TTC549 (cell line): ENCODE data around the gene PHLDA1.
"Not testable (repeated sequence)": the region's sequence is repeated elsewhere in the genome, so short reads cannot be mapped to it uniquely, and the experiment has no call there.

ENCODE experiments used
- FAIRE-seq: peaks from 2 replicates; lab custom pipeline; 2012; peaks lifted over from hg19 to GRCh38; lab: Jason Lieb, UNC

PHLDA1 gene

GRCh38 chr12:76018111-76018510 is 13.5 kb downstream of the PHLDA1 start:
- no peak for FAIRE-seq

DNA sequence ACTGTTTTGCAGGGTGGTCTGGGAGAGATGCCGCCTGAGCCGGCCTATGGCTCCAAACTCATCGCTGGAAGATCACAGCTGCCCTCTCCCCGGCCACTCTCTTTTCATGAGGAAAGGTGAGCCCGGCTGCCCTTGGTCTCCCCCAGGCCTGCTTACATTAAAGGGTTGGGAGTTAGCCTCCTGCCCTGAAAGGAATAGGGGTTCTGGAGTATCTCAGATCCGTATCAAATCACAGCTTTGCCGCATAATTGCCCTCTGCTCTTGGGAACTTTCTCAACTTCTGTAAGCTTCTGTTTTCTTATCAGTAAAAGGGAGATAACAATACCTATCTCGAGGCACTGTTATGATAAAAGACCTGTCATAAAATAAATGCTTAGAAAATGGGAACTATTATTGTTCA is 17.6 kb downstream of the PHLDA1 start:
- FAIRE-seq, result no peak

DNA sequence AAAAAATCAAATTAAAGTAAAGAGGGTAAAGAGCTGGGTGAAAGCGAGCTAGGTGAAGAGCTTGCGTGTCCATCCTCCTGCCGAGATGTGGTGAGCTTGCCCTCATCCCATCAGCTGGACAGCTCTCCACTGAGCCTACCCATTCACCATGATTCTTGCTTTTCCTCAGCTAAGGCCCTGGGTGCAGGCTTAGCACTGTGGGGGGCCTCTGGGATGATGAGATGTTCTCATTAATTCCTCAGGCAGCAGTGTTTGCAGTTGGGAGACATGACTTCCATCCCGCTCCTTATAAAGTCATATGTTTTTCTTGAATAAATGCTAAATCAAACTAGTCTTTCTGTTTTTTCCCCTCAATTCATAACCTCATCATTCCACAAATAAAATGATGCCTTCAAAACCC is 18.0 kb downstream of the PHLDA1 start:
- FAIRE-seq, result no peak

DNA sequence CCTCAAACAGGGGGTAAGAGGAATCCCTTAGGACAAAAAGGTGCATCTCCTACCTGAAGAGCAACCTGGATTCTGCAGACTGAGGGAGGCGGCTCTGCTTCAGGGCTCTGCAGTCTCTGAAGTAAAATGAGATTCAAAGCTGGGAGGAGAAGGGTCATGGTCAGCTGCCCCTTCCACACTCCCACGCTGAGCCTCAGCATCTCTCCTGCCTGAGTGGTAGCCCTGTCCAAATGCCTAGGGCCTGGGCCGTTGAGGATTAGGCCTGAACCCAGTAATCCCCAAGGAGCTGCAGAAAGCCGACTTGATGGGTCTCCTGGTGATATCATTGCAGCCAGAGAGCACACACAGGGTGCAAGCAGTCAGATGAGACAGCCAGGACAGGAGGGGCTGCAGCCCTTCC is 18.9 kb downstream of the PHLDA1 start:
- no peak for FAIRE-seq

GRCh38 chr12:76010732-76011458 is 20.7 kb downstream of the PHLDA1 start:
- no peak for FAIRE-seq

GRCh38 chr12:76008428-76008827 is 23.1 kb downstream of the PHLDA1 start:
- FAIRE-seq, result no peak

- FAIRE-seq, result no peak
These were observed 23.9 kb downstream of the PHLDA1 start for GRCh38 chr12:76007640-76008039.

DNA sequence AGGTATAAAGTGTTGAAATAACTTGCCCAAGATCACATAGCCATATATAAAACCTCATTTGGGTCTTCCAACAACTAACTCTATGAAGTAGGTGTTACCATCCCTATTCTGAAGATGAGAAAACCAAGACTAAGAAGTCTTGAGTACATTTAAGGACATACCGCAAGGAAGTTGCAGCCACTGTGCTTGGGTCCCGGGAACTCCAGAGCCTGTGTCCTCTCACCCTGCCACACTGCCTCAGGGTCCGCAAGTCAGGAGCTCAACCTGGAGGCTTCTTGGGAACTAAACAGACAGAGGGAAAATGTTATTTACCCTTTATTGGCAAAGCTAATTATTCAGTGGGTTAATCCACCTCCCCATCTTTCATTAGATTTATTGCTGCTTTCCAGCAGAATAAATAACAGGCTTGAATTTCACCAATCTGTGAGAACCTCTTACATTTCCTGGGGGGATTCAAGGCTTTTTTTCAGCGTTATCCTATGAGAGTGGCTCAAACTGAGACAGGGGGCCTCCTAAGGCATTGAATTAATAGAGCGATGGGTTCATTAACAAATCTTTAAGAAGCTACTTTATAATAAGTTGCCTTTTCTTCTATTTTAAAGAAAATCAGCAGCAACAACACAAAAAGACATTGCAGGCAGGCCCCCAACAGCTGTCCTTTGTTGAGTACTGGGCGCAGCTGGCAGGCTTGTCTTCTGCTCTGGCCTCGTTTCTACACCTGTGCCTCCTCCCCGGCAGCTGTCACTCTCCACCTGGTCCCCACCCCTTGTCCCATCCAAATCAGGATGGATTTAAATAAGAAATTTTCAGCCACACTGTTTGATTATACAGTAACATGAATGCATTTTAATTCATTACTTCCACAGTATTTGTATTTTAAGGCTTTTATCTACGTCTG is 25.3 kb downstream of the PHLDA1 start:
- FAIRE-seq, result no peak

DNA sequence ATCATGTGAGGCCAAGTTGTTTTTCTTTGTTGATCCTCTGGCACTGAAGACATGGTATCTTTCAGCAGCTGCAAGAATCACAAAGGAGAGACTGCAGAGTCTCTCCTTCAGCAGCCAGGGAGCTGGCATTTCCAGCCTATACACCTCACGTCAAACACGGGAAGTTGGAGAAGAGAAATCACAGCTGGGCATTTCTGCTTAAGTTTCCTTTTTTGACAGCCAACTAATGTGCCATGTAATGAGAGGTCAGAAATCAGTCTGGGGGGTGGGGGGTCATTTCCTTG is 28.3 kb downstream of the PHLDA1 start:
- no peak for FAIRE-seq

DNA sequence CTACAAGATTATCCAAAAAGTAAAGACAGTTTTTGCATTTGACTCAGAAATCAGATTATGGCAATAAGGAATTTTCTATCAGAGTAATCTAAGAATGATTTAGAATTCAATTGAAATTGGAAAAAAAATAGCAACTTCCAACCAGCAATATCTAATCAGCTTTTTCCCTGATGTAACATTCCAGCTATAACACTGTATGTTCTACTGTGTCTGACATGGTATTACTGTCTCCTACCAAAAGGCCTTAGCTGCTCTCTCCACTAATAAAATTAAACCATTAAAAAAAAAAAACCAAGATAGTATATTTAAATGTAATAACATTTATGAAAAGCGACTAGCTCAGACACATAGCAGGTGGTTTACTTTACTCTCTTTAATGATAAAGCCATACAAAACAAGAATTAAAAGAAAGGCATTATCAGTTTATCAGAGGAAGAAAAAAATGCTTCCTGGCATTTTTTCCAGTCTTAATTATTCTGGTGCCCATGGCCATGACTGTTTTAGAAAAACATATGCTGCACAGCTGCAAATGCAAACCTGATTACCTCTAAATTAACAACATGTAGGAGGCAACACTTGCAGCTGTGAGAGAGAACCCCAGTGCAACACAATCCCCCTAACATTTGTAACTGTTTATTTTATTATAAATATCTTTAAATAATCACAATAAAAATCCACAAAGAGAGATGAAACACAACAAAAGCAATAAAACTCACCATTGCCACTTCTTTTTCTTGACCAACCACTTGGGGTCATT is 28.8 kb downstream of the PHLDA1 start:
- no peak for FAIRE-seq

- FAIRE-seq, result no peak
These were observed 33.1 kb downstream of the PHLDA1 start for GRCh38 chr12:75998292-75999063.

DNA sequence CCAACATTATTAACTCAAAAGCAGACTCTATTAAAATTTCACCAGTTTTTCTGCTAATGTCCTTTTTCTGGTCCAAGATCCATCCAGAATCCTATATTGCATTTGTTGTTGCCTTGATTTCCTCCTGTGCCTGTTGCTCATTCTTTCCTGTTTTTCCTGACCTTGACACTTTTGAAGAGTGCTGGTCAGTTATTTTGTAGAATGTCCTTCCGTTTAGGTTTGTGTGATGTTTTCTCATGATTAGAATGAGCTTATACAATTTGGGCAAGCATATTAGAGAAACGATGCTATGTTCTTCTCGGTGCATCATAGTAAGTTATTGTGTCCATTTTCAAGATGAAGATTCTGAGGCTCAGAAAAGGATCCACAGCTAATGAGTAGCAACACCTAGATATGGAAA is 33.9 kb downstream of the PHLDA1 start:
- no peak for FAIRE-seq

DNA sequence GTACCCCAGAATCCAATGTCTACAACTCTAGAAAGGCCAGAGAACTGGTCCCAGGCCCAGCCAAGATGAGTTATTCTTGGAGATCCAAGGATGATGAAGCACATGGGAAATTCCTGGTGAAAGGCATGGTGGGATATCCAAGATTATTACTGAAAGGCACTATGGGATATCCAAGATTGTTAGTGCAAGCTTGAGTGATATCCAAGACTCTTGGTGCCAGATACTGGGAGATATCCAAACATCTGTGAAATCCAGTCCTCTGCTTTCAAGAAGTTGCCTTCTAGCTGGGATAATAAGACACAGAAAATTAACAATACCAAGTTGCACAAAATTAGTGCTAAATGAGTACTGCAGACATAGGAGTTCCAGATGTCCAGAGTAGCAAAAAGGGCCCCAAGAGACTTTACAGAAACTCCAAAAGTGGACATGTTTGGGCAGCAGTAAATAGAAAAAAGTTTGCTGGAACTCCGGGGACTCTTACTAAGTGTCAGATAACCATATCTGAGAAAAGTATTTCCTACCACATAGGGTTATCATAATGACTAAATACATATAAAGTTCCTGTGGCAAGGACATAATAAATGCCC is 34.6 kb downstream of the PHLDA1 start:
- no peak for FAIRE-seq

- no peak for FAIRE-seq
These were observed 35.9 kb downstream of the PHLDA1 start for GRCh38 chr12:75995691-75996090.

DNA sequence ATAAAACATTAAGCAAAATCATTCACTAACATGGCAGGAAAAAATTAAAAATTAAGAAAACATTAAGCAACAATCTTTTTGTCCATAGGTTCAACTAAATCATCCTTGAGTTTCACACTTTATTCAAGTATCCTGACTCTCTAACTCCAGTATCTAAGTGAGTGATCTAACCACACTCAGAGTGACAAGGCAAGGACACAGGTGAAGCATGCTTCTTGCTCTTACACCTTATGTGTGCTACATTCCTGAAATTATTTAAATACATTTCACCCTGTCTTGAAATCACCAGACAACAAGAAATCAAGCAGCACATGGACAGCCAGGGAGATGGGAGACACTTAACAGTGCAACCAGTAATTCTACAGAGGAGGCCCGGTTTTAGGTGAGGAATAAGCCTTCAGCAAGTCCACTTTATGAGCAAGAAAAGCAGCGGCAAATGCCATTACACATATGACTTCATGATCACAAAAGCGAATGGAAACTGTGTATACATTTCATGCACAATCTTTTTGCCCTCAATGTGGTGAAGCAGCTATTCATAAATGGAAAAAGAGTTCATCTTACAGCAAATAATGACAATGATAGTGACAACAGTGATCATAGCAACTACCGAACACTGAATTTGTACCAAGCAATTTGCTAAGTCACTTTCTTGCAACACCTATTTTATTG is 37.4 kb downstream of the PHLDA1 start:
- FAIRE-seq, result no peak

DNA sequence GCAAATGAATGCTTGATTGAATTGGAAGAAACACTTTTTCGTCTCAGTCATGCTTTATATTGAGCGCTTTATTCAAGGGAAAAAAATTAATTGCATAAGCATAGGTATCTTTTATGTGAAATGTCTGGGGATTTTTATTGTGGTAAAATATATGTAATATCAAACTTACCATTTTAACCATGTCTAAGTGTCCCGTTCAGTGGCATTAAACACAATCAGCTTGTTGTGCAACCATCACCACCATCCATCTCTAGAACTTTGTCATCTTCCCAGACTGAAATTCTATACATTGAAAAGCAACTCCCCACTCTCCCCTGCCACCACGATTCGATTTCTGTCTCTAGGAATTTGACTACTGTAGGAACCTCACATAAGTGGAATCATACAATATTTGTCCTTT is 39.8 kb downstream of the PHLDA1 start:
- no peak for FAIRE-seq

DNA sequence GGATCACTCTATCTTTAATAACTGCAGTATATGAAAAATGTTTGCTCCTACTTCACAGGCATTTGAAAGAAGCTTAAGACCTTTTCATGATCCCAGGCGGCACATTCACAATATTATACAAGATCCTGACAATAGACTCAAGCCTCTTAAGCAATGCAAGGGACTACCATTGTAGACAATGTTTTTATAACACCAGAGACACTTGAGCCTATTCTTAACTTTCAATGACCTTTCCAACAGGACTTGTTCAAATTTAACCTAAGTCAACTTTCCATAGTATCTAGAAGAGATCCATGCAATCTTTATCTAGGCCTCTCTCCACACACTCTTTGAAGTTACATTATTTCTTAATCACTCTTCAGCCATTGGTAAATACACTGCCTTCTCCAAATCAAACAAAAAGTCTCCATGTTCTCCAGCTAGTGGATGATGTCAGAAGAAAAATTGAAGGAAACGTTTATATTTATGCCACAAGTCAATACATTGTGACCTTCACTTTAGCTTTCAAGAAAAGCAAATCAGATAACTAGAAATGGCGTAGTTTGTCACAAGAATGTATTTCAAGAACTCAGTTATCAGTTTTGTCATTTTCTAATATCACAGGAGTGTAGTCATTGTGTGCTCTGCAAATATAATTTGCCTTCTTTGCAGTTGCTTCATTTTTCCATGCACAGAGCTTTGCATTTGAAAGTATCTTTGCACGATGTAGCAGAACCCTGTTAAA is 41.2 kb downstream of the PHLDA1 start:
- no peak for FAIRE-seq

DNA sequence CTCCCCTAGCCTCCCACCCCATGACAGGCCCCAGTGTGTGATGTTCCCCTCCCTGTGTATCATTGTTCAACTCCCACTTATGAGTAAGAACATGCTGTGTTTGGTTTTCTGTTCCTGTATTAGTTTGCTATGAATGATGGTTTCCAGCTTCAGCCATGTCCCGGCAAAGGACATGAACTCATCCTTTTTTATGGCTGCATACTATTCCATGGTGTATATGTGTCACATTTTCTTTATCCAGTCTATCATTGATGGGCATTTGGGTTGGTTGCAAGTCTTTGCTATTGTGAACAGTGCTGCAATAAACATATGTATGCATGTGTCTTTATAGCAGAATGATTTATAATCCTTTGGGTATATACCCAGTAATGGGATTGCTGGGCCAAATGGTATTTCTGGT is 43.9 kb downstream of the PHLDA1 start:
- FAIRE-seq, result not testable (repeated sequence)

DNA sequence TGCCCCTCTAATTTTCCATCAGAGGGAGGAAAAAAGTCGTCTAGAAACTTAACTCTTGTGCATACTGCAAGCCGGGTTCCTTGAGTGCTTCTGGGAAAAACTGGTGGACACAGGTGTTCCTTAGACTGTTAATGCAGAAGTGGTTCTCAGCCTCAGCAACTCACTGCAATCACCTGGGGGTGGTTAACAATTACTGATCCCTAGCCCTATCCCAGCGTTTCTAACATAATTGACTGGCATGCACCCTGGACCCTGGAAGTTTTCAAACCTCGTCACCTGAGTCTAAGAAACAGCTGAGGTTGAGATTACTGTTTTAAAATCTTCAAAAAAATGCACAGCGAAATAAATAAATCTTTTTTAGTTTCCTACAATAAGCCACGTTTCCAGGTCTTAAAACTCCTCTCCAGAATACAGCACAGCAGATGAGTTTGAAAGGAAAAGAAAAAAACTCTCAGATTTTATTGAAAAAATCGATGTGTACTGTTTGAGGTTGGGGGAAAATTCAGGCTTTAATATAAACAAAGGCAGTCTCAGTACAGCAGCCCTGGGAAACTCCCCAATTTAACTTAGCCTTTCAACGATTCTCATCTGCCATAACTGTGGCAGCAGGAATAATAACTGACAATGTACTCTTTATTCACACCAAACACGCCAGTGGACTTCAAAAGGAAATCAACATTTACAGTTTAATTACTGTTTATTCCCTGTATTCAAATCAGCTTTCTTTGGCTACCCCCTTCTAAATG is 45.4 kb downstream of the PHLDA1 start:
- no peak for FAIRE-seq

DNA sequence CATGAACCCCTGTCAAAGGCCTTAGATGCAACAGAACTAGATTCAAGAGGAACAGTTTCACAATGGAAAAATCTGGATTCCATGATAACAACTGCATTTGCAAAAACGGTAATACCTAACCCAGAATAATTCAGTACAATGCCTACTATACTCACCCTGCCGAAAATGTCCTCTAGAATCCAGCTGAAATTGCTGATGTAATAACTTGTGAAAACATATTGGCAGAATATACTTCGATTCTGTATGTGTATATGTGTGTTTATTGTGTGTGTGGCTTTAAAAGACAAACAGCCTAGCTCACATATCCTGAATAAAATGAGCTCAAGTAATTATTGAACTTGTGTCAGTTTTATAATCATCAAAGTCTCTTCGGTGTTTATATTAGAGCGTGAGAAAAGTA is 46.0 kb downstream of the PHLDA1 start:
- no peak for FAIRE-seq
